Endothelial cell of umbilical vein (primary cell): ENCODE results near the gene CAMTA1. TPM values are rescaled to one million over a fixed set of nuclear protein-coding genes. Genes with fewer than 3 reads are reported as not detected.

Source experiments
- BruUV-seq: library from RNA; stranded (reverse); fragments of 400-500 nt; replicated peaks from 2 replicates; lab custom pipeline; 2021; lab: Mats Ljungman, UMichigan
- CTCF ChIA-PET: fragments of 300-600, 350-600 bp; sonication (Branson Sonifier 250); formaldehyde crosslinking; loops from one replicate; lab custom pipeline; 2021; ENCODE audit warnings: antibody characterized with exemption, inconsistent platforms; lab: Charles Lee
- POLR2A ChIA-PET: fragments of 300-600, 350-600 bp; sonication (Branson Sonifier 250); formaldehyde crosslinking; loops from one replicate; lab custom pipeline; 2021; ENCODE audit warnings: antibody characterized with exemption, inconsistent platforms; lab: Charles Lee
- DNase-seq: peaks from one replicate; pipeline ENCODE4 v3.0.0-alpha.2; 2011; ENCODE audit warnings: low read depth, low spot score
- FAIRE-seq: peaks from 2 replicates; lab custom pipeline; 2011; peaks lifted over from hg19 to GRCh38; lab: Jason Lieb, UNC
- H2AFZ ChIP-seq: 2 replicates; pipeline ENCODE4 v1.6.0; 2012; ENCODE audit warnings: low read depth, low read length, control low read depth, inconsistent platforms
- H3K27ac ChIP-seq: 2 replicates; pipeline ENCODE4 v1.5.1; 2011; ENCODE audit warnings: low read depth, mild to moderate bottlenecking, control low read depth, low read length, moderate library complexity; ENCODE audit not compliant: insufficient read depth
- H3K27me3 ChIP-seq, 2 experiments: 2 replicates each; pipeline versions ENCODE4 v1.6.0 to v1.6.1; 2011; ENCODE audit warnings: low read length in 2 of 2, mixed read lengths in 1 of 2; ENCODE audit not compliant: control insufficient read depth in 2 of 2, insufficient read depth in 2 of 2
- H3K36me3 ChIP-seq, 2 experiments: 2 replicates in 1 of 2; 3 replicates in 1 of 2; pipeline ENCODE4 v1.5.1; 2011; ENCODE audit warnings: low read length in 2 of 2, mild to moderate bottlenecking in 1 of 2, moderate library complexity in 1 of 2; ENCODE audit not compliant: control insufficient read depth in 2 of 2, insufficient read depth in 2 of 2; ENCODE audit errors: extremely low read depth in 1 of 2
- H3K4me1 ChIP-seq: 3 replicates; pipeline ENCODE4 v1.5.1; 2011; ENCODE audit warnings: mild to moderate bottlenecking, low read length; ENCODE audit not compliant: control insufficient read depth, insufficient read depth; ENCODE audit errors: extremely low read depth
- H3K4me2 ChIP-seq: 2 replicates; pipeline ENCODE4 v1.6.1; 2011; ENCODE audit warnings: low read length, control low read depth, mixed read lengths; ENCODE audit not compliant: insufficient read depth
- H3K4me3 ChIP-seq, 3 experiments: fragments of 200-600 bp in 1 of 3; sonication (generic), shearing (Covaris generic) in 1 of 3; replicated peaks in 1 of 3; 2 replicates each; pipeline ENCODE4 v1.5.1; 2011 to 2016; ENCODE audit warnings: control low read depth in 3 of 3, low read length in 3 of 3, mild to moderate bottlenecking in 2 of 3, inconsistent platforms in 1 of 3, low read depth in 1 of 3, moderate library complexity in 1 of 3; ENCODE audit not compliant: insufficient read depth in 1 of 3
- H3K79me2 ChIP-seq: 2 replicates; pipeline ENCODE4 v1.6.0; 2012; ENCODE audit warnings: low read length, inconsistent platforms; ENCODE audit not compliant: control insufficient read depth, insufficient read depth
- H3K9ac ChIP-seq: replicated peaks from 2 replicates; pipeline ENCODE3; 2011; ENCODE audit warnings: low read length, control low read depth; ENCODE audit not compliant: insufficient read depth; ENCODE audit errors: extremely low read depth
- H3K9me1 ChIP-seq: replicated peaks from 3 replicates; pipeline ENCODE4 v1.6.0; 2011; ENCODE audit warnings: mild to moderate bottlenecking, low read length; ENCODE audit not compliant: control insufficient read depth, insufficient read depth; ENCODE audit errors: extremely low read depth
- H3K9me3 ChIP-seq: replicated peaks from 2 replicates; pipeline ENCODE4 v1.5.1; 2012; ENCODE audit warnings: low read length, inconsistent platforms; ENCODE audit not compliant: control insufficient read depth, insufficient read depth
- H4K20me1 ChIP-seq: replicated peaks from 2 replicates; pipeline ENCODE3; 2011; ENCODE audit warnings: mild to moderate bottlenecking, low read length; ENCODE audit not compliant: control insufficient read depth, insufficient read depth; ENCODE audit errors: extremely low read depth
- CTCF ChIP-seq, 2 donors: IDR thresholded peaks; 1 replicate in 1 of 2; 2 replicates in 1 of 2; pipeline ENCODE4 v1.5.1; 2011; ENCODE audit warnings: low read length in 2 of 2, mild to moderate bottlenecking in 2 of 2, moderate library complexity in 2 of 2, control low read depth in 1 of 2, inconsistent platforms in 1 of 2, low read depth in 1 of 2; ENCODE audit not compliant: insufficient read depth in 1 of 2; ENCODE audit errors: extremely low read depth in 1 of 2
- EZH2 ChIP-seq: IDR thresholded peaks from 2 replicates; pipeline ENCODE4 v1.6.1; 2012; ENCODE audit warnings: borderline replicate concordance, low read depth, mild to moderate bottlenecking, moderate library complexity, low read length, inconsistent platforms; ENCODE audit not compliant: severe bottlenecking
- FOS ChIP-seq: IDR thresholded peaks from 2 replicates; pipeline ENCODE4 v1.6.1; 2011; ENCODE audit warnings: mild to moderate bottlenecking, low read length, moderate library complexity, borderline replicate concordance; ENCODE audit not compliant: insufficient read depth
- GATA2 ChIP-seq: IDR thresholded peaks from 2 replicates; pipeline ENCODE4 v1.7.0; 2011; ENCODE audit warnings: low read depth, mild to moderate bottlenecking, moderate library complexity, mixed read lengths, low read length; ENCODE audit not compliant: insufficient read length, insufficient read depth
- JUN ChIP-seq: IDR thresholded peaks from 2 replicates; pipeline ENCODE4 v1.6.1; 2011; ENCODE audit warnings: borderline replicate concordance, low read depth; ENCODE audit not compliant: insufficient read length, insufficient read depth
- MAX ChIP-seq: IDR thresholded peaks from 2 replicates; pipeline ENCODE4 v1.6.1; 2011; ENCODE audit not compliant: insufficient read depth, insufficient read length
- MYC ChIP-seq: IDR thresholded peaks from one replicate; pipeline ENCODE4 v1.6.1; 2011; ENCODE audit warnings: mild to moderate bottlenecking, low read depth, low read length
- POLR2A ChIP-seq: IDR thresholded peaks from 2 replicates; pipeline ENCODE4 v1.6.1; 2012; ENCODE audit warnings: low read depth, mild to moderate bottlenecking, control low read depth, low read length
- POLR2AphosphoS5 ChIP-seq: IDR thresholded peaks from 2 replicates; pipeline ENCODE4 v1.6.1; 2012; ENCODE audit warnings: low read depth, mild to moderate bottlenecking, control low read depth, low read length, moderate library complexity; ENCODE audit not compliant: insufficient read depth
- dilution Hi-C: fragments of 300-500 bp; cut with MboI; formaldehyde crosslinking; loops from one replicate; pipeline ENCODE4 v1.15.0; 2019; ENCODE audit warnings: low sequenced_read_pairs; ENCODE audit not compliant: extremely low pct_ligation_motif_present
- intact Hi-C: fragments of 100-400 bp; cut with micrococcal nuclease; formaldehyde crosslinking; loops from one replicate; pipeline ENCODE4 v1.10.0; 2022
- polyA plus RNA-seq, 4 experiments: library from polyadenylated mRNA; depleted of rRNA in 3 of 4; stranded (reverse) in 3 of 4; unstranded in 1 of 4; fragments of >200 nt; gene quantifications; 2 replicates each; pipeline versions ENCODE4 v1.2.1 to v1.2.3, GENCODE V29; 2011 to 2012; ENCODE audit warnings: missing spikeins in 1 of 4
- total RNA-seq: library from RNA; stranded (reverse); gene quantifications from 2 replicates; pipeline ENCODE4 v1.2.3, GENCODE V29; 2021

Gene CAMTA1
- total and polyA plus RNA-seq, 2 donors (not counting 3 experiments of a cell fraction or from before 2014, with no cell fraction given) = 50.8 to 92.7 TPM

- no peaks in the 10 kb centered on the region for H3K27me3 ChIP-seq
- ChIA-PET POLR2A (no interaction called here), CTCF (interaction anchor here (0.6 kb wide), 1 partner anchor 12 kb away, joined by 3 read pairs; no protein-coding TSS in a partner anchor)
- BruUV-seq = no TSS peak
- no peaks in the 10 kb centered on the region for H3K36me3 ChIP-seq
- no peak overlapping the region for H3K4me3 ChIP-seq
- no peak for TF ChIP-seq MAX
- no peak for TF ChIP-seq POLR2AphosphoS5
- TF ChIP-seq GATA2 = no peak
- no peak for TF ChIP-seq MYC
- TF ChIP-seq FOS = no peak
- no peak for TF ChIP-seq CTCF (IDR thresholded peaks at IDR 0.05; ENCODE audit: extremely low read depth in 1 of 2, insufficient read depth in 1 of 2, low read depth in 1 of 2, low read length in 2 of 2)
- TF ChIP-seq JUN = no peak
- TF ChIP-seq EZH2 = no peak
- TF ChIP-seq POLR2A = no peak
- H3K4me1 ChIP-seq = no peaks in the 10 kb centered on the region
- H3K9ac ChIP-seq = no peak overlapping the region
- no peak for FAIRE-seq
- dilution Hi-C loops = no loop called here
- H3K4me2 ChIP-seq = no peak overlapping the region
- H3K27ac ChIP-seq = no peak overlapping the region
- DNase-seq = no peak
- H2AFZ ChIP-seq = no peak overlapping the region
- H3K9me3 ChIP-seq = no peaks in the 10 kb centered on the region
- intact Hi-C loops = no loop called here
- H4K20me1 ChIP-seq = no peaks in the 10 kb centered on the region
- no peaks in the 10 kb centered on the region for H3K79me2 ChIP-seq
- H3K9me1 ChIP-seq = no peaks in the 10 kb centered on the region
Measured at GRCh38 chr1:7287013-7287412, 501.8 kb downstream of the CAMTA1 start.
